ENCODE results near the gene FBXL7. TPM values are rescaled to one million over a fixed set of nuclear protein-coding genes. Genes with fewer than 3 reads are reported as not detected.

The FBXL7 gene
- total and polyA plus RNA-seq, 2 donors (not counting 1 experiment from before 2014, with no cell fraction given), result 6.4 to 12.9 TPM

DNA sequence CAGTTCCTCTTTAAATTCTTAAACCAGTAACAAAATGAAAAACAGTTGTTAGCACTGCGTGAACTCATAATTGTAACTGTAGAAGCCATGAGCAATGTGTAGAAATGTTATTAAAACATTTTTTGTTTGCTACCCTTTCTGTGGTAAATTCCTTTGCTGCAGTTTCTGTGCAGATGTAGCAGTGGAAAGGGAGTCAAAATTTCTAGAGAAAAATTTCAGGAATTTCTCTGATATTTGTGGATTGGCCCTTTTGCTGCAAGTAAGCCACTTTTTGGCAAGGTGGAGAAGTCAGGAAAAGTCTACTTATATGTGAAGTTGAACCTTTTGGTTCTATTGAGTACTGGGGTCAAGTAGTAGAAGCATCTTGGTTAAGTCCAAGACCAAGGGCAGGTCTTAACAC is 10.1 kb downstream of the FBXL7 start:
- Histone ChIP-seq H3K79me2 (ENCODE audit: control insufficient read depth, insufficient read depth, low read length) (peaks cover 14% of the 10 kb centered on the region), H2AFZ (ENCODE audit: low read length) (no peak overlapping the region), H3K36me3 (ENCODE audit: control insufficient read depth, insufficient read depth, low read length) (no peaks in the 10 kb centered on the region), H3K9me3 (ENCODE audit: control insufficient read depth, insufficient read depth, low read depth, low read length) (no peaks in the 10 kb centered on the region), H3K27ac (ENCODE audit: insufficient read depth, low read length) (no peak overlapping the region), H3K27me3 (ENCODE audit: control insufficient read depth, insufficient read depth, low read length) (no peaks in the 10 kb centered on the region), H3K4me3 (replicated peaks in 1 of 4; ENCODE audit: control extremely low read depth in 1 of 4, insufficient read depth in 1 of 4, low read depth in 3 of 4, low read length in 4 of 4) (no peak overlapping the region), H4K20me1 (ENCODE audit: control insufficient read depth, extremely low read depth, insufficient read depth, low read length) (no peaks in the 10 kb centered on the region), H3K4me2 (ENCODE audit: extremely low read depth, insufficient read depth, low read length) (peak overlapping the region; percentile 58), H3K4me1 (ENCODE audit: control insufficient read depth, extremely low read depth, insufficient read depth, low read length) (peaks cover 5% of the 10 kb centered on the region), H3K9ac (ENCODE audit: insufficient read depth, low read length) (no peak overlapping the region)
- TF ChIP-seq, protein P1, sequence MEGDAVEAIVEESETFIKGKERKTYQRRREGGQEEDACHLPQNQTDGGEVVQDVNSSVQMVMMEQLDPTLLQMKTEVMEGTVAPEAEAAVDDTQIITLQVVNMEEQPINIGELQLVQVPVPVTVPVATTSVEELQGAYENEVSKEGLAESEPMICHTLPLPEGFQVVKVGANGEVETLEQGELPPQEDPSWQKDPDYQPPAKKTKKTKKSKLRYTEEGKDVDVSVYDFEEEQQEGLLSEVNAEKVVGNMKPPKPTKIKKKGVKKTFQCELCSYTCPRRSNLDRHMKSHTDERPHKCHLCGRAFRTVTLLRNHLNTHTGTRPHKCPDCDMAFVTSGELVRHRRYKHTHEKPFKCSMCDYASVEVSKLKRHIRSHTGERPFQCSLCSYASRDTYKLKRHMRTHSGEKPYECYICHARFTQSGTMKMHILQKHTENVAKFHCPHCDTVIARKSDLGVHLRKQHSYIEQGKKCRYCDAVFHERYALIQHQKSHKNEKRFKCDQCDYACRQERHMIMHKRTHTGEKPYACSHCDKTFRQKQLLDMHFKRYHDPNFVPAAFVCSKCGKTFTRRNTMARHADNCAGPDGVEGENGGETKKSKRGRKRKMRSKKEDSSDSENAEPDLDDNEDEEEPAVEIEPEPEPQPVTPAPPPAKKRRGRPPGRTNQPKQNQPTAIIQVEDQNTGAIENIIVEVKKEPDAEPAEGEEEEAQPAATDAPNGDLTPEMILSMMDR (conservative IDR thresholded peaks at IDR 0.05 in 1 of 2, IDR thresholded peaks at IDR 0.05 in 1 of 2; ENCODE audit: low read depth in 1 of 2, low read length in 2 of 2), result no peak
- TF ChIP-seq EZH2 (IDR thresholded peaks at IDR 0.05; ENCODE audit: low read length, missing control alignments), result no peak
- peak in 1 of 2 donors; percentile 79 for DNase-seq (ENCODE audit: low read depth in 2 of 2)

GRCh38 chr5:15510831-15511230 is 10.9 kb downstream of the FBXL7 start:
- DNase-seq (ENCODE audit: low read depth in 2 of 2), result peak in 1 of 2 donors; percentile 19
- Histone ChIP-seq H3K27me3 (ENCODE audit: control insufficient read depth, insufficient read depth, low read length) (no peaks in the 10 kb centered on the region), H3K9me3 (ENCODE audit: control insufficient read depth, insufficient read depth, low read depth, low read length) (no peaks in the 10 kb centered on the region), H3K27ac (ENCODE audit: insufficient read depth, low read length) (no peak overlapping the region), H3K4me1 (ENCODE audit: control insufficient read depth, extremely low read depth, insufficient read depth, low read length) (peaks cover 5% of the 10 kb centered on the region), H3K9ac (ENCODE audit: insufficient read depth, low read length) (no peak overlapping the region), H4K20me1 (ENCODE audit: control insufficient read depth, extremely low read depth, insufficient read depth, low read length) (no peaks in the 10 kb centered on the region), H3K4me2 (ENCODE audit: extremely low read depth, insufficient read depth, low read length) (peak overlapping the region; percentile 58), H3K36me3 (ENCODE audit: control insufficient read depth, insufficient read depth, low read length) (no peaks in the 10 kb centered on the region), H2AFZ (ENCODE audit: low read length) (no peak overlapping the region), H3K79me2 (ENCODE audit: control insufficient read depth, insufficient read depth, low read length) (peaks cover 8% of the 10 kb centered on the region), H3K4me3 (replicated peaks in 1 of 4; ENCODE audit: control extremely low read depth in 1 of 4, insufficient read depth in 1 of 4, low read depth in 3 of 4, low read length in 4 of 4) (no peak overlapping the region)
- TF ChIP-seq, protein P1 (conservative IDR thresholded peaks at IDR 0.05 in 1 of 2, IDR thresholded peaks at IDR 0.05 in 1 of 2; ENCODE audit: low read depth in 1 of 2, low read length in 2 of 2), result no peak

- Histone ChIP-seq H4K20me1 (ENCODE audit: control insufficient read depth, extremely low read depth, insufficient read depth, low read length) (no peaks in the 10 kb centered on the region), H3K4me3 (replicated peaks in 1 of 4; ENCODE audit: control extremely low read depth in 1 of 4, insufficient read depth in 1 of 4, low read depth in 3 of 4, low read length in 4 of 4) (no peak overlapping the region), H3K9ac (ENCODE audit: insufficient read depth, low read length) (no peak overlapping the region), H3K9me3 (ENCODE audit: control insufficient read depth, insufficient read depth, low read depth, low read length) (no peaks in the 10 kb centered on the region), H2AFZ (ENCODE audit: low read length) (no peak overlapping the region), H3K79me2 (ENCODE audit: control insufficient read depth, insufficient read depth, low read length) (peaks cover 11% of the 10 kb centered on the region), H3K36me3 (ENCODE audit: control insufficient read depth, insufficient read depth, low read length) (no peaks in the 10 kb centered on the region), H3K27me3 (ENCODE audit: control insufficient read depth, insufficient read depth, low read length) (no peaks in the 10 kb centered on the region), H3K27ac (ENCODE audit: insufficient read depth, low read length) (no peak overlapping the region), H3K4me1 (ENCODE audit: control insufficient read depth, extremely low read depth, insufficient read depth, low read length) (peaks cover 5% of the 10 kb centered on the region), H3K4me2 (ENCODE audit: extremely low read depth, insufficient read depth, low read length) (no peak overlapping the region)
- DNase-seq (ENCODE audit: low read depth in 2 of 2), result no peak
- TF ChIP-seq EZH2 (IDR thresholded peaks at IDR 0.05; ENCODE audit: low read length, missing control alignments), result no peak
- TF ChIP-seq, protein P1 (conservative IDR thresholded peaks at IDR 0.05 in 1 of 2, IDR thresholded peaks at IDR 0.05 in 1 of 2; ENCODE audit: low read depth in 1 of 2, low read length in 2 of 2), result no peak
Observed at GRCh38 chr5:15513431-15513830, 13.5 kb downstream of the FBXL7 start.

All from fibroblast of lung (primary cell).